H1 (cell line): ENCODE data around the gene VSTM2L. TPM values are rescaled to one million over a fixed set of nuclear protein-coding genes. Genes with fewer than 3 reads are reported as not detected.

Source experiments
- CTCF ChIA-PET: fragments of 300-600 bp; sonication (Branson Sonifier 250); formaldehyde crosslinking; loops from one replicate; lab custom pipeline; 2021; ENCODE audit not compliant: partially characterized antibody; lab: Charles Lee
- POLR2A ChIA-PET: fragments of 300-600 bp; sonication (Branson Sonifier 250); formaldehyde crosslinking; loops from one replicate; lab custom pipeline; 2021; ENCODE audit warnings: inconsistent platforms; ENCODE audit not compliant: partially characterized antibody; lab: Charles Lee
- DNase-seq, 2 experiments: peaks; one replicate each; pipeline versions ENCODE4 v3.0.0 to v3.0.0-alpha.2; 2010 to 2022; ENCODE audit warnings: low spot score in 2 of 2, low read depth in 1 of 2, mixed read lengths in 1 of 2
- FAIRE-seq: peaks from 2 replicates; lab custom pipeline; 2011; peaks lifted over from hg19 to GRCh38; lab: Jason Lieb, UNC
- H2AFZ ChIP-seq: 2 replicates; pipeline ENCODE4 v1.8.1; 2012; ENCODE audit warnings: low read length, inconsistent platforms
- H2AK5ac ChIP-seq: 2 replicates; pipeline ENCODE4 v1.6.1; 2013; ENCODE audit warnings: low read depth, low read length
- H2BK120ac ChIP-seq: replicated peaks from 2 replicates; pipeline ENCODE3; 2013; ENCODE audit warnings: low read depth, low read length, inconsistent platforms
- H2BK12ac ChIP-seq: 2 replicates; pipeline ENCODE4 v1.6.1; 2013; ENCODE audit warnings: low read depth, low read length
- H2BK15ac ChIP-seq: 2 replicates; pipeline ENCODE4 v1.6.1; 2013; ENCODE audit warnings: low read length
- H2BK20ac ChIP-seq: 2 replicates; pipeline ENCODE4 v1.6.1; 2013; ENCODE audit warnings: low read length
- H2BK5ac ChIP-seq: 2 replicates; pipeline ENCODE4 v1.6.1; 2013; ENCODE audit warnings: low read depth, low read length
- H3K14ac ChIP-seq: 2 replicates; pipeline ENCODE4 v1.6.1; 2013; ENCODE audit warnings: inconsistent platforms; ENCODE audit not compliant: insufficient read length
- H3K18ac ChIP-seq: 2 replicates; pipeline ENCODE4 v1.6.1; 2013; ENCODE audit warnings: low read length; ENCODE audit errors: extremely low read depth
- H3K23ac ChIP-seq: 2 replicates; pipeline ENCODE4 v1.6.1; 2013; ENCODE audit warnings: inconsistent platforms; ENCODE audit not compliant: insufficient read length
- H3K23me2 ChIP-seq: 2 replicates; pipeline ENCODE4 v1.6.1; 2013; ENCODE audit warnings: low read depth, low read length
- H3K27ac ChIP-seq: 2 replicates; pipeline ENCODE4 v1.6.1; 2011; ENCODE audit warnings: low read depth, low read length, inconsistent platforms
- H3K27me3 ChIP-seq, 4 experiments: replicated peaks in 1 of 4; 1 replicate in 1 of 4; 2 replicates in 3 of 4; pipeline versions ENCODE4 v1.6.1 to v1.8.1; 2011 to 2013; ENCODE audit warnings: low read length in 3 of 4, mild to moderate bottlenecking in 3 of 4, inconsistent platforms in 2 of 4, mixed read lengths in 2 of 4, moderate library complexity in 1 of 4; ENCODE audit not compliant: control insufficient read depth in 3 of 4, insufficient read depth in 3 of 4; ENCODE audit errors: extremely low read depth in 1 of 4
- H3K36me3 ChIP-seq, 4 experiments: 2 replicates each; pipeline versions ENCODE4 v1.6.1 to v1.8.1; 2011 to 2013; ENCODE audit warnings: mild to moderate bottlenecking in 4 of 4, low read length in 3 of 4, moderate library complexity in 2 of 4, control low read depth in 1 of 4, inconsistent platforms in 1 of 4; ENCODE audit not compliant: insufficient read depth in 4 of 4, control insufficient read depth in 2 of 4
- H3K4ac ChIP-seq: replicated peaks from 2 replicates; pipeline ENCODE3; 2013; ENCODE audit warnings: low read length, low read depth, mixed read lengths, inconsistent platforms; ENCODE audit not compliant: insufficient read length
- H3K4me1 ChIP-seq, 4 experiments: replicated peaks in 1 of 4; 1 replicate in 1 of 4; 2 replicates in 3 of 4; pipeline versions ENCODE4 v1.6.1 to v1.8.1; 2011 to 2013; ENCODE audit warnings: low read length in 3 of 4, inconsistent platforms in 2 of 4, mixed read lengths in 1 of 4; ENCODE audit not compliant: insufficient read depth in 4 of 4, control insufficient read depth in 3 of 4
- H3K4me2 ChIP-seq, 2 experiments: 2 replicates each; pipeline versions ENCODE4 v1.6.1 to v1.8.1; 2011 to 2013; ENCODE audit warnings: low read depth in 2 of 2, low read length in 2 of 2, control low read depth in 1 of 2, inconsistent platforms in 1 of 2, mild to moderate bottlenecking in 1 of 2; ENCODE audit not compliant: insufficient read depth in 1 of 2
- H3K4me3 ChIP-seq, 4 experiments: fragments of 200-600, 300-600 bp in 1 of 4; sonication (generic), shearing (Covaris generic), sonication (Bioruptor Twin) in 1 of 4; 2 replicates each; pipeline versions ENCODE4 v1.5.1 to v1.8.1; 2011 to 2016; ENCODE audit warnings: low read length in 4 of 4, low read depth in 3 of 4, control low read depth in 2 of 4, inconsistent platforms in 2 of 4, mild to moderate bottlenecking in 2 of 4, mixed read lengths in 1 of 4, moderate library complexity in 1 of 4; ENCODE audit not compliant: insufficient read depth in 2 of 4; ENCODE audit errors: extremely low read depth in 1 of 4
- H3K56ac ChIP-seq: replicated peaks from 2 replicates; pipeline ENCODE3; 2013; ENCODE audit warnings: low read depth, mild to moderate bottlenecking, mixed read lengths, low read length, inconsistent platforms; ENCODE audit not compliant: insufficient read length
- H3K79me1 ChIP-seq: 2 replicates; pipeline ENCODE4 v1.6.1; 2013; ENCODE audit warnings: low read depth, low read length, control low read depth
- H3K79me2 ChIP-seq, 2 experiments: 2 replicates each; pipeline versions ENCODE4 v1.6.1 to v1.8.1; 2012 to 2013; ENCODE audit warnings: low read length in 2 of 2, mild to moderate bottlenecking in 2 of 2, inconsistent platforms in 1 of 2; ENCODE audit not compliant: insufficient read depth in 2 of 2, control insufficient read depth in 1 of 2
- H3K9ac ChIP-seq, 4 experiments: replicated peaks in 1 of 4; 1 replicate in 1 of 4; 2 replicates in 3 of 4; pipeline versions ENCODE4 v1.6.1 to v1.8.1; 2011 to 2013; ENCODE audit warnings: low read depth in 3 of 4, low read length in 3 of 4, control low read depth in 2 of 4, mild to moderate bottlenecking in 2 of 4, moderate library complexity in 2 of 4, inconsistent platforms in 1 of 4; ENCODE audit errors: extremely low read depth in 1 of 4
- H3K9me3 ChIP-seq, 2 experiments: 2 replicates each; pipeline versions ENCODE4 v1.6.1 to v1.8.1; 2012 to 2013; ENCODE audit warnings: mild to moderate bottlenecking in 2 of 2, moderate library complexity in 2 of 2, control low read depth in 1 of 2, inconsistent platforms in 1 of 2, low read depth in 1 of 2, low read length in 1 of 2, mixed read lengths in 1 of 2; ENCODE audit not compliant: insufficient read depth in 2 of 2
- H4K20me1 ChIP-seq, 2 experiments: replicated peaks in 1 of 2; 2 replicates each; pipeline versions ENCODE3 to v1.8.1; 2011 to 2013; ENCODE audit warnings: inconsistent platforms in 2 of 2, low read length in 2 of 2, mild to moderate bottlenecking in 1 of 2; ENCODE audit not compliant: insufficient read depth in 2 of 2, control insufficient read depth in 1 of 2
- H4K5ac ChIP-seq: 2 replicates; pipeline ENCODE4 v1.6.1; 2013; ENCODE audit warnings: low read length, low read depth, mixed read lengths, inconsistent platforms; ENCODE audit not compliant: insufficient read length
- H4K8ac ChIP-seq: 2 replicates; pipeline ENCODE4 v1.8.0; 2013; ENCODE audit warnings: mild to moderate bottlenecking, moderate library complexity, low read length, inconsistent platforms; ENCODE audit not compliant: insufficient read depth; ENCODE audit errors: extremely low read depth
- H4K91ac ChIP-seq: replicated peaks from 2 replicates; pipeline ENCODE3; 2013; ENCODE audit warnings: low read length, mixed read lengths, inconsistent platforms; ENCODE audit not compliant: insufficient read length
- CEBPB ChIP-seq: IDR thresholded peaks from 2 replicates; pipeline ENCODE4 v1.6.1; 2012; ENCODE audit warnings: low read depth, low read length
- EZH2 ChIP-seq: fragments of 200-600 bp; sonication (generic); IDR thresholded peaks from 2 replicates; pipeline ENCODE4 v1.7.1; 2012; ENCODE audit warnings: low read depth, mild to moderate bottlenecking, moderate library complexity, low read length, inconsistent platforms; ENCODE audit not compliant: severe bottlenecking
- JUN ChIP-seq: IDR thresholded peaks from 2 replicates; pipeline ENCODE4 v1.6.1; 2011; ENCODE audit warnings: low read depth, mild to moderate bottlenecking, improper control_type of control experiment, low read length
- MAFK ChIP-seq: IDR thresholded peaks from 2 replicates; pipeline ENCODE4 v1.6.1; 2012; ENCODE audit warnings: low read depth, mild to moderate bottlenecking, improper control_type of control experiment, low read length
- NANOG ChIP-seq: IDR thresholded peaks from 2 replicates; pipeline ENCODE4 v1.6.1; 2011; ENCODE audit warnings: low read length, low read depth, mild to moderate bottlenecking, inconsistent platforms; ENCODE audit not compliant: insufficient read depth, poor library complexity, severe bottlenecking
- NRF1 ChIP-seq: IDR thresholded peaks from 2 replicates; pipeline ENCODE4 v1.6.1; 2011; ENCODE audit warnings: mild to moderate bottlenecking, low read depth, low read length, improper control_type of control experiment
- PHF8 ChIP-seq: fragments of 200-600 bp; sonication (generic); conservative IDR thresholded peaks from 2 replicates; pipeline ENCODE4 v1.7.1; 2012; ENCODE audit warnings: low read depth, mild to moderate bottlenecking, inconsistent platforms, low read length, moderate library complexity
- POLR2AphosphoS5 ChIP-seq: IDR thresholded peaks from 2 replicates; pipeline ENCODE4 v1.6.1; 2011; ENCODE audit warnings: low read depth, low read length
- RNF2 ChIP-seq: fragments of 200-900, 300-1000 bp; sonication (generic); IDR thresholded peaks from 2 replicates; pipeline ENCODE4 v1.7.1; 2016; ENCODE audit warnings: borderline replicate concordance, low read depth, mild to moderate bottlenecking, antibody characterized with exemption, low read length; ENCODE audit not compliant: poor library complexity, severe bottlenecking; ENCODE audit errors: missing control alignments
- TCF12 ChIP-seq: IDR thresholded peaks from 2 replicates; pipeline ENCODE4 v1.6.1; 2011; ENCODE audit warnings: low read depth, mild to moderate bottlenecking, low read length
- TEAD4 ChIP-seq: IDR thresholded peaks from 2 replicates; pipeline ENCODE4 v1.6.1; 2012; ENCODE audit warnings: low read depth, low read length, inconsistent platforms, mixed read lengths
- USF2 ChIP-seq: IDR thresholded peaks from 2 replicates; pipeline ENCODE4 v1.6.1; 2011; ENCODE audit warnings: low read length, improper control_type of control experiment
- WGBS, 2 experiments: shearing (Covaris generic) in 1 of 2; methylation state at CpG; one replicate each; pipeline versions ENCODE4 v1.1.6 to v1.1.7; 2013 to 2015; ENCODE audit warnings: low lambda C conversion rate in 2 of 2, mixed read lengths in 2 of 2, inconsistent platforms in 1 of 2, low coverage in 1 of 2, missing lambda C conversion rate in 1 of 2; ENCODE audit not compliant: insufficient replicate concordance in 2 of 2, insufficient coverage in 1 of 2, insufficient read length in 1 of 2; ENCODE audit errors: extremely low coverage in 1 of 2, missing lambda C conversion rate in 1 of 2; 5-methylcytosine and 5-hydroxymethylcytosine counted together
- polyA plus RNA-seq, 7 experiments: library from polyadenylated mRNA; depleted of rRNA in 3 of 7; stranded (reverse) in 5 of 7; unstranded in 2 of 7; fragments of >200 nt in 5 of 7; fragments of 200-250 nt in 2 of 7; gene quantifications; 1 replicate in 5 of 7; 2 replicates in 1 of 7; 4 replicates in 1 of 7; pipeline versions ENCODE4 v1.2.1 to v1.2.3, GENCODE V29; 2011 to 2013; ENCODE audit warnings: missing spikeins in 2 of 7, mixed read lengths in 2 of 7
- total RNA-seq: library from RNA; stranded (reverse); fragmentation: NEBNext Ultra II Directional; extraction: Animal tissue kit (Norgen Biotek cat#: 25700); gene quantifications from 2 replicates; pipeline ENCODE4 v1.2.1, GENCODE V29; 2021

Gene VSTM2L
- total and polyA plus RNA-seq, 2 of the 8 experiments (the other 6 are each of a cell fraction or from before 2014, with no cell fraction given), result 1.3 to 3.2 TPM

GRCh38 chr20:37981568-37981967, 78.6 kb downstream of the VSTM2L start:
- no peaks in the 10 kb centered on the region for H3K9me3 ChIP-seq
- H2BK15ac ChIP-seq, result no peak overlapping the region
- no peak overlapping the region for H4K91ac ChIP-seq
- no peak for FAIRE-seq
- ChIA-PET POLR2A (interaction anchor here (1.1 to 2.2 kb wide), 3 partner anchors 14 to 49 kb away, joined by 4 to 8 read pairs (median 4); no protein-coding TSS in a partner anchor), CTCF (interaction anchor here (0.5 to 4.0 kb wide), 15 partner anchors 10 to 1281 kb away, joined by 3 to 25 read pairs (median 5); partner anchors contain the start of gene VSTM2L)
- no peaks in the 10 kb centered on the region; the same call in none of the 2 replicates for H3K23me2 ChIP-seq
- no peak overlapping the region for H2AFZ ChIP-seq
- H3K14ac ChIP-seq, result no peak overlapping the region
- no peak overlapping the region for H2BK120ac ChIP-seq
- no peak overlapping the region for H2BK20ac ChIP-seq
- H3K4me2 ChIP-seq, result no peak overlapping the region
- no peak for DNase-seq
- peaks cover 3 to 5% of the 10 kb centered on the region in 2 experiments for H4K20me1 ChIP-seq
- H3K36me3 ChIP-seq, result peaks cover 0 to 7% (median 2%) of the 10 kb centered on the region in 4 experiments; a peak in 3 of 8 replicates
- H4K8ac ChIP-seq, result no peak overlapping the region
- H3K23ac ChIP-seq, result no peak overlapping the region
- H3K79me2 ChIP-seq, result no peaks in the 10 kb centered on the region
- H3K27me3 ChIP-seq, result no peaks in the 10 kb centered on the region; a peak in 1 of 7 replicates
- H2AK5ac ChIP-seq, result no peak overlapping the region
- no peak overlapping the region for H2BK5ac ChIP-seq
- peak overlapping the region in 1 of 4 experiments; percentile 21; a peak in 2 of 7 replicates for H3K9ac ChIP-seq
- no peak overlapping the region for H3K4me3 ChIP-seq
- H3K56ac ChIP-seq, result no peak overlapping the region
- peaks cover 0 to 6% (median 3%) of the 10 kb centered on the region in 4 experiments; a peak in 5 of 7 replicates for H3K4me1 ChIP-seq
- no peak overlapping the region for H3K27ac ChIP-seq
- H3K4ac ChIP-seq, result no peak overlapping the region
- 93% methylated on average over 6 of the region's 8 CpGs; no CpG with 5 or more reads in 1 of the 2 experiments for WGBS, 2 experiments
- H4K5ac ChIP-seq, result no peak overlapping the region
- no peak overlapping the region for H2BK12ac ChIP-seq
- no peaks in the 10 kb centered on the region for H3K79me1 ChIP-seq
- H3K18ac ChIP-seq, result no peak overlapping the region
- TF ChIP-seq NANOG (no peak), USF2 (no peak), NRF1 (no peak), TCF12 (no peak), JUN (no peak), CEBPB (no peak), MAFK (no peak), RNF2 (no peak), PHF8 (no peak), TEAD4 (no peak), POLR2AphosphoS5 (no peak), EZH2 (no peak)
